GM18873 (cell line): ENCODE measurements around the gene INSR.
"Not testable (repeated sequence)": the region's sequence is repeated elsewhere in the genome, so short reads cannot be mapped to it uniquely, and the experiment has no call there.

Experiments used
- ATAC-seq: cut with Tn5 transposase; IDR thresholded peaks from one replicate; pipeline ENCODE4 v1.9.1; 2021; ENCODE audit warnings: mild to moderate bottlenecking, moderate library complexity, moderate number of reproducible peaks; ENCODE audit not compliant: unreplicated experiment, low FRiP score

INSR gene

DNA sequence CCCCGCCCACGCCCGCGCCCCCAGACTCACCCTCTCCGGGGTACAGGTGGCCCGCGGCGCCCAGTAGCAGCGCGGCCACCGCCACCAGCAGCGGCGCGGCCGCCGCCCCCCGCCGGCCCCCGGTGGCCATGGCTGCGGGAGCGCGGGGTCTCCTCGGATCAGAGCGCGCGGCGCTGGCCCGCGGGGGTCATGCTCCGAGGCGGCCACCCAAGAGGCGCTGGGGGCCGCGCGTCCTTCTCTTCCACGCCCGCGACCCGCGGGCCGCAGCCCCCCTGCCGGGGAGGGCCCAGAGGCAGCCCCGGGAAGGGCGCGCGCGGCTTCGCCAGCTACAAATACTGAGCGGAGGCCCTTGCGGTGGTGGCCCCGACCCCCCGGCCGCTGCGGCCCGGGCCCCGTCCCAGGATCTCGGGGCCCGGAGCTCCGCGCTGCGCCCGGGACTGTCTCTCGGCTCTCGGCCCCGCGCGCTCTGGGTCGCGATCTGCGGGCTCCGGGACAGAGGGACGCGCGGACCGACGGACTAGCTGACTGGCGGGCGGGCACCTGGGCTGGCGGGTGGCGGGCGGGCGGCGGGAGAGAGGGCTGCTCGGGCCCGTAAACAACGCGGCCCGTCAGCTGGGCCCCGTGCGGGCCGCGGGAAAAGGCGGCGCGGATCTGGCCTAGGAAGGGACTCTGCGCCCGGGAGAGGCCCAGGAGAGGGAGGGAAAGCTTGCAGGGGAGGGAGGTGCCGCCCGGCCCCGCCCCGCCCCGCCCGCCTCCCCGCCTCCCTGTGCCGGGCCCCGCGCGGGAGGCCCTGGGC is at the start of gene INSR:
Gene INSR (minus strand): TSS at position 653 of the 796 bp plus-strand sequence. CDS start 523 bp downstream, at position 130.
- ATAC-seq = peak; percentile 46

DNA sequence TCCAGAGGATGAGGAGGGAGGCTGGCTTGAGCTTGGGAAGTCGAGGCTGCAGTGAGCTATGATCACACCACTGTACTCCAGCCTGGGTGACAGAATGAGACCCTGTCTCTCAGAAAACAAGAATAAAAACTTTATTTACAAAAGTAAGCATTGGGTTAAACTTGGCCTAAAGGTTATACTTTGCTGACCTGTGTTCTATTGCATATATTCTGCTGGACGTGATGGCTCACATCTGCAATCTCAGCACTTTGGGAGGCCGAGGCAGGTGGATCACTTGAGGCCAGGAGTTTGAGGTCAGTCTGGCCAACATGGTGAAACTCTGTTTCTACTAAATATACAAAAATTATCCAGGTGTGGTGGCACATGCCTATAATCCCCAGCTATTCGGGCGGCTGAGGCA is 47.9 kb upstream of the INSR start:
- ATAC-seq = no peak

DNA sequence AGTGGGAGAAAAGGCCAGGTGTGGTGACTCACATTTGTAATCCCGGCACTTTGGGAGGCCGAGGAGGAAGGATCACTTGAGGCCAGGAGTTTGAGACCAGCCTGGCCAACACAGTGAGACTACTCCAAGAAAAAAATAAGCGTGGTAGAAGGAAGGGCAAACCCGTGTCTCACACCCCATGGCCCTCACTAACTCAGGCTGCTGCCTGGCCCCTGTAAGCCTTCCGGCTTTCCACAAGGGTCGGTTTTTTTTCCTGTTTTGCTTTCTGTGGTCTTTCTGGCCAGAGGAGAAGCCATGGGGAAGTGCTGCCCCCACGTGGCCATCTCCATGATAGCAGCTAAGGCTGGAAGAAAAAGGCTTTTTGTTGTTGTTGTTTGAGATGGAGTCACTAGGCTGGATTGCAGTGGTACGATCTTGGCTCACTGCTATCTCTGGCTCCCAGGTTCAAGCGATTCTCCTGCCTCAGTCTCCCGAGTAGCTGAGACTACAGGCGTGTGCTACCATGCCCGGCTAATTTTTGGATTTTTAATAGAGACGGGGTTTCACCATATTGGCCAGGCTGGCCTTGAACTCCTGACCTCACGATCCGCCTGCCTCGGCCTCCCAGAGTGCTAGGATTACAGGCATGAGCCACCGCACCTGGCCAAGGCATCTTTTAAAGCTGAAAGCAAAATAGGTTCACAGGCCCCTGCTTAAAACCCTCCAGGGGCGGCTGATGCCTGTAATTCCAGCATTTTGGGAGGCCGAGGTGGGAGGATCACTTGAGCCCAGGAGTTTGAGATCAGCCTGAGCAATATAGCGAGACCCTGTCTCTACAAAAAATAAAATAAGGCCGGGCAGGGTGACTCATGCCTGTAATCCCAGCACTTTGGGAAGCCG is 47.0 kb upstream of the INSR start:
- no peak for ATAC-seq

DNA sequence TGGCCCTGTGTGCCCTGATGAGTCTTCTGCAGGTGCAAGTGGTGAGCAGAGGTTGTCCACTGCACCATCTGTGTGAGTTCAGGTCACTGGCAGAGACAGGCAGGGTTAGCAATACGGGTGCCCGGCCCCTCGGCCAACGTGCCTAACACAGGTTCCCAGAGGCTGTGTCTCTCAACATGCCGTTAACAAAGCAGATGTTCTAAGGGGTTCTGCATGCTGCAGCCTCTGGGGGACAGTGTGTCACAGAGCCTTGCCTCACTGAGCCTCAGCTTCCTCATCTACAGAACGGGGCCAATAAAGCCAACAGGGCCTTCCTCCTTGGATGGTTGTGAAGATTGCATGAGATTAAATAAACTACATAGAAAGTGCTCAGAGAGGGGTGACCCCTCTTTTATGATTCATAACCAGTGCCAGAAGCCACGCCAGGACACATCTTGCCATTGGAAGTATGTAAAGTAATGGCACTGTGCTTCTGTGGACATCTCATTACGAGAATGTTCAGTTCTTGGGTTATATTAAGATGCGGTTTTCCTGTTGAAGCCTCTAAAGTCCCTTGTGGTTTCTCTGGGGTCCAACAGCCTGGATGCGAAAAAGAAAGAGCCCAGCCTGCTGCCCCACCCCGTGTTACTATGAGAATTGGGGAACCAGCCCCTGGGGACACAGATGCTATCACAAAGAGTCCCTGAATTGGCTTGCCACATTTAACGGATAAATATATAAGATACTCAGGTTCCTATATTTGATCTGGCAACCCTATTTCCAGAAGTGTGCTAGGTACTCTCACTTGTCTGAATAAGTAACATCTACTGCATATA is 43.4 kb upstream of the INSR start:
- peak; percentile 70 for ATAC-seq

DNA sequence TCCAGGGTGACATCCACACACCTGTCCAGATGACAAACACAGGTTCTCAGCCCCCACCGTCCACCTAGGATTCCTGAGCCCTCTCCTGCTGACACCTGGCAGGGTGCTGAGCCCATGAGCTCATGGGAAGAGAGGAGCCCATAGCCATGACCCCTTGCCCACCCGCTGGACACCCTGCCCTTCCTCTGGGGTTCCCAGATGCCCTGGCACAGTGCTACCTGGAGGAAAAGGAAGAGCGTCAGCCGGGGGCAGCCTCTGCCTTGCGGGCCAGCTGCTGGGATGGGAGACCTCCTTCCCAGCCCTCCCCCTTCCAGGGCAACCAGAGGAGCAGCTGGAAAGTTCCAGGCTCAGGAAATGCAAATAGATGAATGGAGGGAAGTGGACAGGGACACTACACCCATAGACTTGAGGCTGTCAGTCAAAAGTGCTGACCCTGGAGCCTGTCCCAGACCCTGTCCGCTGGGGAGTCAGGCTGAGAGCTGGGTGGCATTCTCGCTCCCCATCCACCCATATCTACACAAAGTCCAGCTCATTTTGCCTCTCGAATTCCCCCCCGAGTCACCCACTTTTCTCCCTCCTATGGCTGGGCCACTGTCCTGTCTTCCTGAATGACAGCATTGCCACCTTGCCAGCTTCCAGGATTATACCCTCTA is 42.2 kb upstream of the INSR start:
- ATAC-seq = no peak

DNA sequence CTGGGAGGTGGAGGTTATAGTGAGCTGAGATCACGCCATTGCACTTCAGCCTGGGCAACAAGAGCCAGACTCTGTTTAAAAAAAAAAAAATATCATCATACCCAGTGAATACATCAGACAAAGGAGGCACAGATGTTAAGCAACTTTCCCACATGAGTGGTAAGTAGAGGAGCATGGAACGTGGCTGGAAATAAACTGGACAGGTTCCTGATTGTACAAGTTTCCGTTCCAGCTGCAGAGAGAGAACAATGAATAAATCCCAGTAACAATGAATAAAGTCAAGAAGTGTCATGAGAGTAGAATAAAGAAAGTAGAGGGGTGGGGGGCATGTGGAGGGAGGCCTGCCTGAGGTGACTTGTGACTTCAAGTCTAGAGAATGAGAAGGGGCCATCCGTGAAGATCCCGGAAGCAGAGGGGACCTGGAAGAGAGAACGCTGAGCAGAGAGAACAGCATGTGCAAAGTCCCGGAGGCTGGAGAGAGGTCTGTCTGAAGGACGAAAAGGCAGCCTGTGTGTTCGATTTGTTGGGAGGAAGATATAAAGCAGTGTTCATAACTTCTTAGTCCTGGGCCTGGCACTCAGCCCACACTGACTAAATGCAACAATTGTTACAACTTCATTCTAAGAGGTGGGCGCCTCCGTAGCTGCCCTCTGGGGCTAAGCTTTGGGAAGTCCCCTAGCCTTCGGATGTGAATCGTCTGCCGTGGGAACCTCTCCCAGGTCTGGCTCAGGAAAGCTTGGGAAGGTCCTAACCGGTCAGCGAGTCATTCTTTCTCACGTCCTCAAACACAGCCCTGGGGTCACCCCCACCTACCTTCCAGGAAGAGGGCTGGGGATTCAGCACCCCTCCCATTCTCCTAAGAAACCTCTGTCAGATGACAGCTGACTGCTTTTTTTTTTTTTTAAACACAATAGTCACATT is 39.2 kb upstream of the INSR start:
- ATAC-seq = no peak

DNA sequence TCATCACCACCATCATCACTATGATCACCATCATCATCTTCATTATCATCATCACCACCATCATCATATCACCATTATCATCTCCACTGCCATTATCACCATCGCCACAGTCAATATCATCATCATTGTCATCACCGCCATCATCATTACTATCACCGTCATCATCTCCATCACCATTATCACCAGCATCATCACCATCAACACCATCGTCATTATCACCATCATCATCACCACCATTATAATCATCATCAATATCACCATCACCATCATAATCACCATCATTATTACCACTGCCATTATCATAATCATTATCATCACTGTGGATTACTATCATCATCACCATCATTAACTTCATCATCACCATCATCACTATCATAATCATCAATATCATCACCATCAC is 37.2 kb upstream of the INSR start:
- no peak for ATAC-seq

DNA sequence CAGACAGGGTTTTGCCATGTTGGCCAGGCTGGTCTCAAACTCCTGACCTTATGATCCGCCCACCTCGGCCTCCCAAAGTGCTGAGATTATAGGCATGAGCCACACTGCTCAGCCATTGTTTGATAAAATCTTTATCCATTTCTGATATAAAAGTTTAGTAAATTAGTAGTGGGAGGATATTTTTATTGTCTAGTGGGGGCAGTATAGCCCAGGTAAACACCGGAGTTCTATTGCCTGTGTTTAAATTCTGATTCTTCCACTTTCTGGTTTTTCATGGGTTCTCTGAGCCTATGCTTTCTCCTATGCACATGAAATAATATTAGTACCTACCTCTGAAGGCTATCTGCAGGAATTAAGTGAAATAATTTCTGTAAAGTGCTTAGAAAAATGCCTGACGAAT is 34.4 kb upstream of the INSR start:
- ATAC-seq = no peak

DNA sequence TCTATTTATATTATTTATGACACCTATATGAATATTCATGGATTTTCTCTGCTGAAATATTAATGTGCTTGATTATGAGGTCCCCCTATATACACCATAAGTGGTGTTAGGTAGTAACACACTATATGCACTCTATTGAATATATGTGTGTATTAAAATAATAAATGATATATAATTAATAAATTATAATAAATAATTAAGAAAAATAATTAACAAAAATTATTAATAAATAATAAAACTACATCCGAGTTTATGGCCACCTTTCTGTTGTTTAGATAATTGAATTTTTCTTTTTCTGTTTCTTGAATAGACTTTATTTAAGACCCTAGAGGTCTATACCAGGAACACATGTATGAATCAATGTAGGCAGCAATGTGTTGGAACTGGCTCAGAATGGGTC is 33.6 kb upstream of the INSR start:
- ATAC-seq = no peak

DNA sequence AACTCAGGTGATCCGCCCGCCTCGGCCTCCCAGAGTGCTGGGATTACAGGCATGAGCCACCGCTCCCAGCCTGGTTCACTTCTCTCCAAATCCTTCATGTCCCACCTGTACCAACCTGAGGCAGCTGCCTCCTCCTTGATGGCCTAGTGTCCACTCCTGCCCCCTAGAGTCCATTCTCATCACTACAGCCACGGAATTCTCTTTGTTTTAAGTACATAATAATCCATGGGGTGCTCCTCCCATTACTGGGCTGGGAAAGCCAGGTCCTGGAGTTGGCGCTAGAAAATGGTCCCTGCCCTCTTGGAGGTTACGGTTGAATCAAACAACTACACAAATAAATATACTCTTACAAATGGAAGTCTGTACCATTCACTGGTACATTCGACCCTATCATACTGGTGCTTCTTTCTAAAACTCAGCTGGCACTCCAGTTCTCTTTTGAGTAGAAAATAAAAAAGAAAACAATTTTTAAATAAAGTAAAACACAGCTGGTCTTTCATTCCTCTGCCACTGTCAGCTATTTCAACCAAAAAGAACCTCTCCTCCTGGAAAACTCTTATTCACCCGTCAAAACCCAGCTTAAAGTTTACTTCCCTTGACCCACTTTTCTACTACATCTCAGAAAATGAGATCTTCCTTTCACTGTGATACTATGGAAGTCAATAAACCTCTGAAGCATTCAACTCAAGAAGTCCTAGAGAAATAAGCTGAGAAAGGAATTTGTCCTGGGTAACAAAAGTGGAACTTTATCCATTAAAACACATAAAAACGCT is 32.1 kb upstream of the INSR start:
- no peak for ATAC-seq

DNA sequence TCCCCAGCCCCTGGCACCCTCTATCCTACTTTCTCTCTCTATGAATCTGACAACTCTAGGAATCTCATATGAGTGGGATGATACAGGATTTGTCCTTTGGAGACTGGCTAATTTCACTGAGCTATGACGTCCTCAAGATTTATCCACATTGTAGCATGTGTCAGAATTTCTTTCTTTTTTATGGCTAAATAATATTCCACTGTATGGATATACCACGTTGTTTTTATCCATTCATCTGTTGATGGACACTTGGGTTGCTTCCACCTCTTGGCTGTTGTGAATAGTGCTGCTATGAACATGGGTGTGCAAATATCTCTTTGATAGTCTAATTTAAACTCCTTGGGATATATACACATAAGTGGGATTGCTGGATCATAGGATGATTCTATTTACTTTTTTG is 24.0 kb upstream of the INSR start:
- no peak for ATAC-seq

DNA sequence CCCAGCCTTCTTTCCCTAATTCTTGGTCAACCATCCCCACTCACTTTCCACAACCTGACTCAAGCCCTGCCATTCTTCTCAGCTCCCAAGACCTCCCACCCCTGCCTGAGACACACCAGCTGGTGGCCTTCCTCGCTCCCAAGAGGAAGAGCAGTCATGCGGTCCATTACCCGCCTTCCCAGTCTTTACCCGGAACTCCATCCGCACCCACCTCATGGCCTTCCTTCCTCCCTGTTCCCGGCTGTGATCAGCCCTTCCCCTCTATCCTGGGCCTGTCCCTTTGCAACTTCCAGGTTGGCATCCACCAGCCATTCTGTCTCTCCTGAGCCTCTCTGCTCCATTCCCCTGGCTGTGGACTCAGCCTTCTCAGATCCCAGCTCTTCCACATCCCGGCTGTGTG is 18.6 kb upstream of the INSR start:
- ATAC-seq = no peak

DNA sequence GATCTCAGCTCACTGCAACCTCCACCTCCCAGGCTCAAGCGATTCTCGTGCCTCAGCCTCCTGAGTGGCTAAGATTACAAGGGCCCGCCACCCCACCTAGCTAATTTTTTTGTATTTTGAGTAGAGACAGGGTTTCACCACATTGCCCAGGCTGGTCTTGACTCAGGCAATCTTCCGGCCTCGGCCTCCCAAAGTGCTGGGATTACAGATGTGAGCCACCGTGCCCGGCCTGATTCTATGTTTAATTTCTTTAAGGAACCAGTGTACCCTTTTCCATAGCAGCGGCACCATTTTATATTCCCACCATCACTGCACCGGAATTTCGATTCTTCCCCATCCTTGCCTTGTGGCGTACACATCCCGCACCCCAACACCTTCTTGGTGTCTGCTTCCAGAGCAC is 17.7 kb upstream of the INSR start:
- ATAC-seq = no peak

DNA sequence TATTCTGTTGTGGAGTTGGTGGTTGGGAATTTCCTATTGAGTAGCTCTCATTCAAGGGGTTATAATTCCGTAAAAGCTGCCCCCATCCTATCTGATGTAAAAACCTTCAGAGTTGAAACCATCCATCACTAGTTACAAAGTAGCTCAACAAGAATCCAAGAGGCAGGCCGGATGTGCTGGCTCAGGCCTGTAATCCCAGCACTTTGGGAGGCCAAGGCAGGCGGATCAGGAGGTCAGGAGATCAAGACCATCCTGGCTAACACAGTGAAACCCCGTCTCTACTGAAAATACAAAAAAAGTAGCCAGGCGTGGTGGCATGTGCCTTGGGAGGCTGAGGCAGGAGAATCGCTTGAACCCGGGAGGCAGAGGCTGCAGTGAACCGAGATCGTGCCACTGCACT is 14.1 kb upstream of the INSR start:
- ATAC-seq = not testable (repeated sequence)

DNA sequence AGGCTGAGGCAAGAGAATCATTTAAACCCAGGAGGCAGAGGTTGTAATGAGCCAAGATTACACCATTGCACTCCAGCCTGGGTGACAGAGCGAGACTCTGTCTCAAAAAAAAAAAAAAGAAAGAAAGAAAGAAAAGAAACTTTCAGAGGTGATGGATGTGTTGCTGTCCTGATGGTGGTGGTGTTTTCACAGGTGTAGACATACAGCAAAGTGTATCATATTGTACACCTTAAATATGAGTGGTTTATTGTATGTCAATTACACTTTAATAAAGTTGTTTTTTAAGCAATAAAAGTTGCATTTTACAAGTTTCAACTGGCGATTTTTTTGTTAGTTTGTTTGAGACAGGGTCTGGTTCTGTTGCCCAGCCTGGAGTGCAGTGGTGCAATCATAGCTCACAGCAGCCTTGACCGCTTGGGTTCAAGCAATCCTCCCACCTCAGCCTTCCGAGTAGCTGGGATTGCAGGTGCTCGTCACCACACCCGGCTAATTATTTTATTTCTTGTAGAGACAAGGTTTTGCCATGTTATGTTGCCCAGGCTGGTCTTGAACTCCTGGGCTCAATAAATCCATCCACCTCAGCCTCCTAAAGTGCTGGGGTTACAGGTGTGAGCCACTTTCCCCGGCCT is 13.5 kb upstream of the INSR start:
- ATAC-seq = no peak

DNA sequence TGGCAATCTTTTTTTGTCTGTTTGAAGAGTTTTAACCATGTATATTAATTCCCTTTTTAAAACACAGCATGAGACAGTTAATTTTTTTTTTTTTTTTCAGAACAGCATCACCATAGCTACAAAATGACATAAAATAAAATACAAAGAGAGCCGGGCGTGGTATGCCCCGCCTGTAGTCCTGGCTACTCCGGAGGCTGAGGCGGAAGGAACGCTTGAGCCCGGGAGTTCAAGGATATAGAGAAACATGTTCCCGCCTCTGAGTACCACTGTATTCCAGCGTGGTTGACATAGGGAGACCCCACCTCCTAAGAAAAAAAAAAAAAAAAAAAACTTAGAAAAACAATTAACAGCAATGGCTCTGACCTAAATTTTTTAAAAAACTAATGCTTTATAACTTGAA is 10.0 kb upstream of the INSR start:
- ATAC-seq = no peak

DNA sequence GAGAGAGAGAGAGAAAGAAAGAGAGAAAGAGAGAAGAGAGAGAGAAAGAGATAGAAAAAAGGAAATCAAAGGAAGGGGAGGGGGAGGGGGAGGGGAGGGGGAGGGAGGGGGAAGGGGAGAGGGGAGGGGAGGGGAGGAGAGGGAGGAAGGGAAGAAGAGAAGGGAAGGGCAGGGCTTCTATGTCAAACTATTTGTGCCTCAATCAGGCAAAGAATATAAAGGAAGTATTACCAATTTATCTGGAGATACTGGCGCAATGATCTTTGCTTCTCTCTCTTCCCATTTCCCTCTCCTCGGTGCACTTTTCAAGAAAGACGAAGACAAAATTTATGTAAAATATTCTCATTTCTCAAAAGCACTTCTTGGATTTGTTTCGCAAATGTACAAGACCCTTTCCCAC is 9.3 kb upstream of the INSR start:
- ATAC-seq = no peak

DNA sequence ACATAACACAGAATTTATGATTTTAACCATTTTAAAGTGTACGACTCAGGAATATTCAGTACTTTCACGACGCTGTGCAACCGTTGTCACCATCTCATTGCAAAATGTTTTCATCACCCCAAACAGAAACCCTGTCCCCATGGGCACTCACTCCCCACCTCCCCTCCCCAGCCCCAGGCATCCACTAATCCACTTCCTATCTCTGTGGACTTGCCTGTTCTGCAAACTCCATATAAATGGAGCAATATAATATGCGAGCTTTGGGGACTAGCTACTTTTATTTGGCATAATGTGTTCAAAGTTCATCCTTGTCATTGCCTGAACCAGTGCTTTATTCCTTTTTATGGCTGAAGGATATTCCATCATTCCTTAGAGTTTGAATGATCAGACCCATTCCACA is 7.3 kb upstream of the INSR start:
- no peak for ATAC-seq
